GM21367 (cell line): Measurements from ENCODE around the gene LENG9.
"Not testable (repeated sequence)": the region's sequence is repeated elsewhere in the genome, so short reads cannot be mapped to it uniquely, and the experiment has no call there.

Experiments used
- ATAC-seq: cut with Tn5 transposase; IDR thresholded peaks from one replicate; pipeline ENCODE4 v1.9.1; 2021; ENCODE audit not compliant: unreplicated experiment

LENG9 gene

DNA sequence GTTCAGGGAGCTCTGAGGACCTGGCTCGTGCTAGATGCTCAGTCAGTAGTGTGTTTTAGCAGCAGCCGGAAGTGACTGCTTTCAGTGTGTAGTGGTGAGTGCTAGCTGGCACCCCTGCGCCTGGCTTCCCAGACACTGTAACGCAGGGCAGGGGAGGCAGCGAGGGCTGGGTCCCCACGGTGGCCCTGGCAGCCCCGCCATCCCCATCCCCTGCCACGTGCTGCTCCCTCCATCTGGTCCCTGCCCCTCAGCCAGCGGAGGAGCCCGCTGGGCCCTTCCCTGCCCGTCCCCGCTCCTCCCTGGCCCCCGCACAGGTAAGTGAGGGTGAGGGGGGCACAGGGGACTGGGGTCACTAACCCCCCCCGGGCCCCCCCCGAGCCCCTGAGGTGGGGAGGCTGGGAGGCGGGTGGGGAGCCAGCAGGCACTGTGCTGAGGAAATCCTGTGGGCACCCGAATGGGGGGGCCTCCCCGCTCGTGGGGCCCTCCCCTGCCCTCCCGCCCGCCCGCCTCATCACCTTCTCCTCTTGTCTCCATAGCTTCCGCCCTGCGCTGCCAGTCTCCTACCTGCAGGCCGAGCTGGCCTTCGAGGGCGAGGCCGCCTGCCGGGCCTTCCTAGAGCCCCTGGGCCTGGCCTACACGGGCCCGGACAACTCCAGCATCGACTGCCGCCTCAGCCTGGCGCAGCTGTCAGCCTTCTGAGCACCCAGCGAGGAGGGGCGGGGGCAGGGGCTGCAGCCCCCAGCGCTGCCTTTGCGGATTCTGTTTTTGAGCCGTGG, 3.2 kb downstream of the LENG9 start:
- no peak for ATAC-seq

DNA sequence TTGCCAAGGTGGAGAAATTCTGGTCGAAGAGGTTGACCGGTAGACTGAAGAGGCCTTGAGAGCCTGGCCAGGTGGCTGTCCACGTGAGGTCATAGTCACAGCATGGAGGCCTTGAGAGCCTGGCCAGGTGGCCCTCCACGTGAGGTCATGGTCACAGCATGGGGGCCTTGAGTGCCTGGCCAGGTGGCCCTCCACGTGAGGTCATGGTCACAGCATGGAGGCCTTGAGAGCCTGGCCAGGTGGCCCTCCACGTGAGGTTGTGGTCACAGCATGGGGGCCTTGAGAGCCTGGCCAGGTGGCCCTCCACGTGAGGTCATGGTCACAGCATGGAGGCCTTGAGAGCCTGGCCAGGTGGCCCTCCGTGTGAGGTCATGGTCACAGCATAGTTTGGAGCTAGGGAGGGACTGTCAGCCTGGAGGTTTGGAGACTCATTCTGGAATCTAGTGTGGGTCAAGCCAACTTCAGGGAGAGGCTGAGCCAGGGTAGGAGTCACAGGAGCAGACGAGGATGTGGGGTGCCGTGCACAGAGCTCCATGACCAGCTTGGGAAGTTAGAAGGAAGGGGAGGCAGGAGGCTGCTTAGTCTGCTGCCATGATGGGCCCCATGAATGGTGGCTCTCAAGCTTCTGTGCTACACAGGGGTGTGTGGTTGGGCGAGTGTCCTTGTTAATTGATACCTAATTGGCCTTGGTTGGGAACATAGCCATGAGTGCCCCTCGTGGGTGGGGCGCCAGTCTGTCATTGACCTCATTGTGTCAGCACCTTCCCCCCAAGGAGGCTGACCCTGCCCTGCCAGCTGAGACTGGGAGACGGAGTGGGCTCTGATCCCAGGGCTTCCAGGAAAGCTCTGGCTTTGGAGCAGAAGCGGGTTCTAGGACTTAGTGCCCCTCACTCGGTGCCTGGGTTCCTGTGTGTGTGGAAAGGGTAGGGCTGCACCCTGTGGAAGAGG, 4.0 kb downstream of the LENG9 start:
- ATAC-seq = no peak

DNA sequence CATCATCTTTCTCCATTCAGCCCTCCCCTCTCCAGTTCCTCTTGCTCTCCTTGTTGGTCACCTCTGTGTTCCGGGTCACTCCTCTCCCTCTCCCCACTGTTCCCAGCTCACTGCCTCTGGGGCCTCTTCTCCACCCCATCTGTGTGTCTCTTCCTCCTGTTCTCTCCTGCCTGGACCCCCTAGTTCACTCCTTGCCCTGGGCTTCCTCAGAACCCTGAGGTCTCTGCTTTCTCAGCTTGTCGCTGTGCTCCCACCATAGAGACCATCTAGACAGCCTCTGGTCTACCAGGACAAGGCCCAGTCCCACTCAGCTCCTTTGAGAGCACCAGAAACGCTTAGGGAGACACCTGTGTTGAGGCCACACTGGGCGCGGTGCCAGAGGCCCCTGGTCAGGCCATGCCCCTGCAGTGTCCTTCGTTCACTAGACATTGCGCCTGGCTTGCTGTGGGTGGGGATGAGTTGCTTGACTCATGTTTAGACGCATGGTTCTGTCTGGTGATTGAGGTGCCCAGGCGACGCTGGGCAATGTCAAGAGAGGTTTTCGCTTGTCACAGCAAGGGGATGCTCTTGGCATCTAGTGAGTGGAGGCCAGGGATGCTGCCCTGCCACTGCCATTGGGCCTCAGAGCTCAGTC, 4.8 kb downstream of the LENG9 start:
- no peak for ATAC-seq

DNA sequence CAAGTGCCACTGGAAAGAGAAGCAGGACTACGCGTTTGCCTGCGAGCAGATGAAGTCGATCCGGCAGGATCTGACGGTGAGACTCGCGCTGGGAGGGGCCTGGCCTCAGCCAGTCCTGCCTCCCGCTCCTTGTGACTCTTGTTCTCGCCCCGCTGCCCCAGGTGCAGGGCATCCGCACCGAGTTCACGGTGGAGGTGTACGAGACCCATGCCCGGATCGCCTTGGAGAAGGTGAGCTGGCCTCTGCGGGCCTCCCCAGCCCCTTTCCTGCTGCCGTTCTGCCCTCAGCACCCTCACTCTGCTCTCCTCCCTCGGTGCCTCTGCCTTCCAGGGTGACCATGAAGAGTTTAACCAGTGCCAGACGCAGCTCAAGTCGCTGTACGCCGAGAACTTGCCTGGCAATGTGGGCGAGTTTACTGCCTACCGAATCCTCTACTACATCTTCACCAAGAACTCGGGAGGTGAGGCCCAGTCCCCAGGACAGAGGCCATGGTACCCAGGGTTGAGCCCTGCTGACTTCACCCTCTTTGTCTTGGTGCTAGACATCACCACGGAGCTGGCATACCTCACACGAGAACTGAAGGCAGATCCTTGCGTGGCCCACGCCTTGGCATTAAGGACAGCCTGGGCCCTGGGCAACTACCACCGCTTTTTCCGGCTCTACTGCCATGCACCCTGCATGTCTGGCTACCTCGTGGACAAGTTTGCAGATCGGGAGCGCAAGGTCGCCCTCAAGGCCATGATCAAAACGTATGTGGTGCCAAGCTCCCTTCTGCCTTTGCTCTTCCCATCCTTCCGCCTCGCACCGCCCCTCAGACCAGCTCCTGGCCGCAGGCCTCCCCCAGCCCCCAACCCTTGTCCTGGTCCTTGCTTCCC, 5.6 kb downstream of the LENG9 start:
- no peak for ATAC-seq

DNA sequence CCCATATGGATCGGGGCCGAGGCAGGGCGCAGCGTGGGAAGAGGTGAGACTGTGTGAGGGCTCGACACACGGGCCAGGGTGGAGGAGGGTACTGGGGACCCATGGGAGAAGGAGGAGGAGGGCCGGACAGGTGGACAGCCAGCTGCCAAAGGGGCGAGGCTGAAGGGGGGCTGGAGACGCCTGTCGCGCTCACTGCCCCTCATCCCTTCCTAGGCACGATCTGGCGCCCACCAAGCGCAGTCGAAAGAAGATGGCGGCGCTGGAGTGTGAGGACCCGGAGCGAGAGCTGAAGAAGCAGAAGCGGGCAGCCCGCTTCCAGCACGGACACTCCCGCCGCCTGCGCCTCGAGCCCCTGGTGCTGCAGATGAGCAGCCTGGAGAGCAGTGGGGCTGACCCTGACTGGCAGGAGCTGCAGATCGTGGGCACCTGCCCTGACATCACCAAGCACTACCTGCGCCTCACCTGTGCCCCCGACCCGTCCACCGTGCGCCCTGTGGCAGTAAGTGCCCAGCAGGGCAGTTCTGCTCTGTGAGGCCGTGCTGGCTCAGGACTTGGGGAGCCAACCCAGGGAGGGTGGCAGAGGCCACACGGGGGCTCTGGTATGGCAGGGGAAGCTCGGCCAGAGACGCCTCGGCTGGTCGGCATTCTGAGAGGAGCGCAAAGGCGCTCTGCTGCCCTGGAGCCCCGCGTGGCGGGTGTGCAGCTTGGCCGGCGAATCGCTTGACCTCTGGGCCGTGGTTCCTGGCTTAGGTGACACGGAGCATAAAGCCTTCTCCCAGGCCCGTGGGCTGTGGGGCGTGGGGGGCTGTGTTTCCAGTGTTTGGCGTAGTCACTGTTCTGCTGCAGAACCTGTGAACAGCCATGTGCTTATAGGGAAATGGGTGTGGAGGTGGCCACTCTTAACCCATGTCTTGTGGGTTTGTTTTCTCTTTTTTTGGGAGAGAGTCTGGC, 6.9 kb downstream of the LENG9 start:
- ATAC-seq = no peak

DNA sequence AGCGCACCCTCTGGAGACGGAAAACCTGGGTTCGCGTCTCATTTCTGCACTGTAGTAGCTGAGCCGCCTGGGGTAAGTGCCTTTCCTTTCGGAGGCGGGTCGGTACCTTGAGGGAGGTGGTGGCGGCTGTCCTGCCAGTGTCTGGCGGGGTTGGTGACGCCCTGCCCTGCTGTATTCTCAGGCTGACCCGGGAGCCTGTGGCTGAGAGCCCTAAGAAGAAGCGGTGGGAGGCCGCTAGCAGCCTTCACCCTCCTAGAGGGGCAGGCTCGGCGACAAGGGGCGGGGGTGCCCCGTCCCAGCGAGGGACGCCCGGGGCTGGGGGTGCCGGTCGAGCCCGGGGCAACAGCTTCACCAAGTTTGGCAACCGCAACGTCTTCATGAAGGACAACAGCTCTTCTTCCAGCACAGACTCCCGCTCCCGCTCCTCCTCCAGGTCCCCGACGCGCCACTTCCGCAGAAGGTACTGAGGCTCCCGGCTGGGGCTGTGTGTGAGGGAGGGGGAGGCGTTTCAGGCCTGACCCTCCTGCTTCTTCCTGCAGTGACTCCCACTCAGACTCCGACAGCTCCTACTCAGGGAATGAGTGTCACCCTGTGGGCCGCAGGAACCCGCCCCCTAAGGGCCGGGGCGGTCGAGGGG, 7.7 kb downstream of the LENG9 start:
- ATAC-seq = no peak

DNA sequence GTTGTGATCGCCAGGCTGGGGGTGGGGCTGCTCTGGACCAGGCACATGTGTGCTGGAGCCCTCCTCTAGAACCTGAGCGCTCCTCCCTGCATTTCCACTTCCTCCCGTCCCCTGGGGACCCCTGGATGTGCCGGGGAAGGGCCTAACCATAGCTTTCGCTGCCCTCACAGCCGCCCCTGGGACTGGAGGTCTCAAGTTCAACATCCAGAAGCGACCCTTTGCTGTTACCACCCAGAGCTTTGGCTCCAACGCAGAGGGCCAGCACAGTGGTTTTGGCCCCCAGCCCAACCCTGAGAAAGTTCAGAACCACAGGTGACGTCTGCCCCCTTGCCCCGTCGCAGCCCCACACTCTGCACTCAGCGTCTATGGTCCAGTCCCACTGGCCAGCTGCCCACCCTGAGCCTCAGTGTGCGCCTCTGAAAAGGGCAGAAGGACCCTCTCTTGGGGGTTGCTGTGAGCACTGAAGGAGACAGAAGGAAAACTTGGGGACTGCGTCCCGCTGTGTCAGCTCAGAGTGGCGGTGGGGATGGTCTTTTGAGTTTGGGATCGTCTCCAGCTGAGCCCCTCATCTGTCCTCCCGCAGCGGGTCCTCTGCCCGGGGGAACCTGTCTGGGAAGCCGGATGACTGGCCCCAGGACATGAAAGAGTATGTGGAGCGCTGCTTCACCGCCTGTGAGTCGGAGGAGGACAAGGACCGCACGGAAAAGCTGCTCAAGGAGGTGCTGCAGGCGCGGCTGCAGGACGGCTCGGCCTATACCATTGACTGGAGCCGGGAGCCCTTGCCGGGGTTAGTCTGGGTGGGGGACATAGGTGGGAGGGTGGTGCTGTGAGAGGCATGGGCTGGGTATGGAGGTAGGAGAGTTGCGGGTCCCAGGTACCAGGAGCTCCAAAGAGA, 8.6 kb downstream of the LENG9 start:
- ATAC-seq = no peak

DNA sequence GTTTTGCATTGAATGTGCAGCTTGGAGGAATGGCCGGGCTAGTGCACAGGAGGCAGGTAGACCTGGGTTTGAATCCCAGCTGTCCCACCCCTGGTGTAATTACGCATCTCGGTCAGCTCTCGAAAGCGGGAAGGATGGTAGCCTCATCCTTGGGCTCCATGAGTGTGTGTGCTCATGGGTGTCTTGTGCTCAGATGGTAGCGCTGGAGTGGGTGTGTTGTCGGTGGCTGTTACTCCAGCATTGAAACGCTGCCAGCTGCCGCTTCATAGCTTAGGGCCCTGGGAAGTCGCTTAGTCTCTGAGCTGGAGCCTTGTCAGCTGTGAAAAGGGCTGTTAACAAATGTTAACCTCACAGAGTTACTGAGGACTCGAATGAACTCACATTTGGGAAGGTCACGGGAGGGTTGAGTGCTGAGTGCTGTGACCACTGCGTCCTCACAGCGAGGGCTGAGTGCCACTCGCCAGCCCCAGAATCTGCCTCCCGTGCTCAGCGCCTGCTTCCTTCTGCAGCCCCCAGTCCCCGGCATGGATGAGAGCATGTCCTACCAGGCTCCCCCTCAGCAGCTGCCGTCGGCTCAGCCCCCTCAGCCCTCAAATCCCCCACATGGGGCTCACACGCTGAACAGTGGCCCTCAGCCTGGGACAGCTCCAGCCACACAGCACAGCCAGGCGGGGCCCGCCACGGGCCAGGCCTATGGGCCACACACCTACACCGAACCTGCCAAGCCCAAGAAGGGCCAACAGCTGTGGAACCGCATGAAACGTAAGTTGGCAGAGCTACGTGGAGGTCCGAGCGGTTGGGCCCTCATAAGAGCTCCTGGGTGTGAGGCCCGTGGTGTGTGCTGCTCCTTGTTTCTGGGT, 9.4 kb downstream of the LENG9 start:
- ATAC-seq = no peak

DNA sequence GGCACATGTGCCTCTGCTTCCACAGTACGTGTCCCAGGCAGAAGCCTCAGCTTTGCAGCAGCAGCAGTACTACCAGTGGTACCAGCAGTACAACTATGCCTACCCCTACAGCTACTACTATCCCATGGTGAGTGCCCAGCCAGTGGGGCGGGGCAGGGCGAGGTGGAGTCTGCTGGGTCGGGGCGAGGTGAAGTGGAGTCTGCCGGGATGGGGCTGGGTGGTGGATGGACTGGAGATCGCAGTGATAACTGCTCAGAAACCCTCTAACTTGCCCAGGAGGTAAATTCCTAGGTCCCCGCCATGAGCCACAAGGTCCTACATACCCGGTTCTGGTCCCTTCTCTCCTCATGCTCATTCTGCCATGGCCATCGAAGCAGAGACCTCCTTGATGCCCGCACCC, 11.0 kb downstream of the LENG9 start:
- no peak for ATAC-seq

DNA sequence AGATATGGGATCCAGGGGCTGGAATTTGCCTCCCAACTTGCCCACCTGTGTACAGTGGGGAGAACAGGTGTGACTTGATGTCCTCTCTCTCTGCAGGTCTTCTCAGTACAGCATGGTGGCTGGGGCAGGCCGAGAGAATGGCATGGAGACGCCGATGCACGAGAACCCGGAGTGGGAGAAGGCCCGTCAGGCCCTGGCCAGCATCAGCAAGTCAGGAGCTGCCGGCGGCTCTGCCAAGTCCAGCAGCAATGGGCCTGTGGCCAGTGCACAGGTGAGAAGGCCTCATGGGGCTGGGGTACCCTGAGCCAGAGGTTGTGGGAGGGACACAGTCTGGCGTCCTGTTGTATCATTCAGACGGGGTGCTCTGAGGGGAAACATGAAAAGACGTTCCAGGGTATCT, 11.6 kb downstream of the LENG9 start:
- no peak for ATAC-seq

DNA sequence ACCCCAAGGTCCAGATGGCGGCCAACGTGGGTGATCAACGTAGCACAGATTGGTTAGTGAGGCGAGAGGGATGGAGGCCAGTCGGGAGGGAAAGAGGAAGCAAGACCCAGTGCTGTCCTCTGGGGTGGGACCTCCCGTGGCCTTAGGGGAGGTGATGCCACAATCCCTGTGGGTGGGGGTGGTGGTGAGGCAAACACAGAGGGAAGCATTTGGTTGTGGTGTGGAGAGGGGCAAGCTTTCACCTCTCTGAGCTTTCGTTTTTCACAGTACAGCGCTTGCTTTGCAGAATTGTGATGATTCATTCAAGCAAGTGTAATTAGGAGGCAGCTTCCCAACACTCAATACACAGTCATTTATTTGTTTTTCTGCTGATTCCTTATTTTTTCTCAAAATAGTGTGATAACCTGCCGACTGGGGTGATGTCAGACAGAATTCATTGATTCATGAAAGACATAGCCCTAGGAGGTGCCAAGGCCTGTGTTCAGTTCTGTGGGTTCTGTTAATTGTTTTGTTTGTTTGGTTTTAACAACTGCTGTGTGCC, 12.2 kb downstream of the LENG9 start:
- ATAC-seq = no peak

DNA sequence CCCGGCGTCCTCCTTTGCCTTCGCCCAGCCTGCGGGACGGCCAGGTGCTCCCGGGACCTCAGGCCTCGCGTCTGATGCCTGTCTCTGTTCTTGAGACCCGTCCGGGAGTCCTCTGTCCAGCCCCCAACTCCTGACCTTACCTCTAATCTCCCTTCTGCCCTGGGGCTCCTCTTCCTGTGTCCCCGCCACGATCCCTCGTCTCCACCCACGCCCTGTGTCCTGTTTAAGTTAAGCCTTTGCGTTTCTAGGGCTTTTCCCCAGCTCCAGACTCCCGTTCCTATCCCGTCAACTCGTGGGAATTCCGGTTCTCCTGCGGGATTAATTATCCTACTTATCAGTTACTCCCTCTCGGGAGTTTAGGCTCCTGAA, 13.9 kb downstream of the LENG9 start:
- no peak for ATAC-seq

DNA sequence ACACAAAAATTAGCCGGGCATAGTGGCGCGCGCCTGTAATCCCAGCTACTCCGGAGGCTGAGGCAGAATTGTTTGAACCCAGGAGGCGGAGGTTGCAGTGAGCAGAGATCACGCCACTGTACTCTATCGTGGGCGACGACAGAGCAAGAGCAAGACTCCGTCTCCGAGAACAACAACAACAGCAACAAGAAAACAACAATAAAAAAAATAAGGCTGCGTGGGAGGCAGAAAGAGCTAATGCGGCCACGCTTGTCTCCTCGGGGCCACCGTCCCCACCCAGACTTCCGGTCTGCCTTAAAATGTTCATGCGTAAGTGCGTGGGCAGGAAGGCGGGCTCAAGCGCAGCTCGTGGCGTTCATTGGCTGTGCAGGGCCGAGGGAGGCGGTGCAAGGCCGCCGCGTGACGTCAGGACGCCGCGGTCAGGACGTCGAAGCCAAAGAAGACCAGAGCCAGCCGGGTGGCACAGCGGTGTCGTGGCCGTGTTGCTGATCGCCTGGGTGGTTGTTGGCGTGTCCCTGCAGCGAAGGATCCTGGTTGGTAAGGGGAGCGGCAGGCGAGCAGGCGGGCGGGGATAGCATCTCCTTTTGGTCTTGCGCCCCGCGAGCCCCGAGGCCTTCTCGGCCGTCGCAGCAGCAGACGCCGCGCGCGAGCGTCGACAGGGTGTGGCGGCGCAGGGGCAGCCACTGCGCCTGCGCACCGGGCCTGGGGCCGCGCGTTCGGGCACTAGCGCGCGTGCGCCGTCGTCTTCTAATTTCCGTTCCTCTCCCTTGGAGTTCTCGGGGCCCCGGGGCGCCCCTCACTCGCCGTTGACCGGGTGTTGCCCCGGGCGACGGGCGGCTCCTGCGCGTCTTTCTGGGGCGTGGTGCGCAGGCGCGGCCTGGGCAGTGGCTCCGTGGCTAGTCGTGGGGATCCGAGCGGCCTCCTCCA, 14.5 kb downstream of the LENG9 start, which contains the start of gene LENG8:
Gene LENG8 (plus strand): TSS at position 426 of the 927 bp plus-strand sequence. CDS start 2,146 bp downstream, outside the sequence.
- peak; percentile 69 for ATAC-seq

DNA sequence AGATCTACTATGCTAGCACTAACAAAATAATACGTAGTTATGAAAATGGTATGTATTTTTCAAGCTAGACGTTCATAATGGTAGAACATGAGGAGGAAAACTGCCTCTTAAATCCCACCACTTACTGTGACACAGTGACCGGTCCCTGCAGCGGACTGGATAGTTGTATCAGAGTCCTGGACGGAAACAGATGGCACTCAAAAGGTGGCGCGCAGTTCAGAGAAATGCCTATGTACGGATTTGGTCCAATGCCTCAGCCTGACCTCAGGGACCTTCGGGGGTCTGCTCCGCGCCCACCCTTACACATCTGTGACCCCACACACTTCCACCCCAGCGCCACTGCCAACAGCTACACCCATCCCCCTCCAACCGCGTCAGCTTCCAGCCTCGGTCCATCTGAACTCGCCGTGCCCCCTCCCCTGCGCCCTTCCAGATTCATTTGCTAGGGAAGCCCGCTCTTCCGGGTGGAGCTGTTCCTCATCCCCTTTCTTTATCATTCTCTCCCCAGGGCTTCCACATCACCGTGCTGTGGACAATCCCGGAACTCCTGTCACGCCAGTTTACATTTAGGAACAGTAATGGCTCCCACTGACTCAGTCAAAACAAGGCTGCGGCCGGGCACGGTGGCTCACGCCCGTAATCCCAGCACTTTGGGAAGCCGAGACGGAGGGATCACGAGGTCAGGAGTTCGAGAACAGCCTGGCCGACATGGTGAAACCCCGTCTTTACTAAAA, 15.4 kb downstream of the LENG9 start:
- no peak for ATAC-seq

DNA sequence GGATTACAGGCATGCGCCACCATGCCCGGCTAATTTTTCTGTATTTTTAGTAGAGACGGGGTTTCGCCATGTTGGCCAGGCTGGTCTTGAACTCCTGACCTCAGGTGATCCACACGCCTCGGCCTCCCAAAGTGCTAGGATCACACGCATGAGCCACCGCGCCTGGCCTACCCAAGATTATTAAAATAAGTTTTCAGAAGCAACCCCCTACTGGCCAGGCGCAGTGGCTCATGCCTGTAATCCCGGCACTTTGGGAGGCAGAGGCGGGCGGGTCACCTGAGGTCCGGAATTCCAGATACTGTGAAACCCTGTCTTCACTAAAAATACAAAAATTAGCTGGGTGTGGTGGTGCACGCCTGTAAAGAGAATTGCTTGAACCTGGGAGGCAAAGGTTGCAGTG, 17.2 kb downstream of the LENG9 start:
- not testable (repeated sequence) for ATAC-seq
